GM12891 (cell line): ENCODE data around the gene PIKFYVE.

Source experiments
- PAX5 ChIP-seq: IDR thresholded peaks from 2 replicates; pipeline ENCODE4 v1.6.1; 2011; ENCODE audit warnings: low read length, moderate library complexity, mild to moderate bottlenecking; ENCODE audit not compliant: insufficient read depth, severe bottlenecking
- POLR2A ChIP-seq: IDR thresholded peaks from 2 replicates; pipeline ENCODE4 v1.6.1; 2011; ENCODE audit warnings: low read depth, low read length, control low read depth
- POLR2AphosphoS5 ChIP-seq: IDR thresholded peaks from 2 replicates; pipeline ENCODE4 v1.6.1; 2011; ENCODE audit warnings: low read depth, low read length, control low read depth
- POU2F2 ChIP-seq: IDR thresholded peaks from 2 replicates; pipeline ENCODE4 v1.6.1; 2011; ENCODE audit warnings: low read depth, mild to moderate bottlenecking, control low read depth, low read length, moderate library complexity
- SPI1 ChIP-seq: IDR thresholded peaks from 2 replicates; pipeline ENCODE4 v1.6.1; 2011; ENCODE audit warnings: low read depth, low read length, control low read depth
- TAF1 ChIP-seq: IDR thresholded peaks from 2 replicates; pipeline ENCODE4 v1.6.1; 2011; ENCODE audit warnings: low read depth, low read length, control low read depth

DNA sequence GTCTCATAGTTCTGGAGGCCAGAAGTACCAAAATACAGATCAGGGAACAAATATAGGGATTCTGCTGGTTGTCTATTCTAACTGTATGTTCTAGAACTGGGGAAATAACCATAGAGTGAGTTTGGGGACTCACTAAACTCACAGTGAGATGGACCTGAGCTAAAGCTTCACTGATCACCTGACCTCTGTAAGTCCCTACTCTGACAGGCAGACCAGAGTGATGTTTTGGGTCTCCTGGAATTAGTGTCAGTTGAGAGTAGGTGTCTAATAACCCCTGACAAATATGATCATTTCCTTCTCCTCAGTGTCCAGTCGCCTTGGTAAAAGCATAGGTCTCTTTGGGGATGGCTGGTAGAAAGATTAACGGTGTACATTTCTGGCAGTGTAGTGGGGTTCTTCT is 14.2 kb downstream of the PIKFYVE start:
- TF ChIP-seq POLR2A (no peak), TAF1 (no peak), POLR2AphosphoS5 (no peak), SPI1 (no peak), PAX5 (no peak), POU2F2 (no peak)
